MCF 10A (cell line): ENCODE data around the gene SLC30A4. TPM values are rescaled to one million over a fixed set of nuclear protein-coding genes. Genes with fewer than 3 reads are reported as not detected.
"Not testable (repeated sequence)": the region's sequence is repeated elsewhere in the genome, so short reads cannot be mapped to it uniquely, and the experiment has no call there.

ENCODE experiments used
- BruUV-seq: library from RNA; stranded (reverse); fragments of 400-500 nt; replicated peaks from 2 replicates; lab custom pipeline; 2021; lab: Mats Ljungman, UMichigan
- CTCF ChIA-PET: fragments of 300-600 bp; sonication (Branson Sonifier 250); formaldehyde crosslinking; extraction: SDS; loops from one replicate; lab custom pipeline; 2021; ENCODE audit warnings: antibody characterized with exemption, inconsistent platforms; lab: Yijun Ruan, JAX
- POLR2A ChIA-PET: fragments of 300-600, 350-650 bp; sonication (Branson Sonifier 250); formaldehyde crosslinking; extraction: SDS; loops from one replicate; lab custom pipeline; 2020; ENCODE audit warnings: antibody characterized with exemption, inconsistent platforms; lab: Yijun Ruan, JAX
- DNase-seq: peaks from one replicate; pipeline ENCODE4 v3.0.0-alpha.2; 2018; ENCODE audit not compliant: unreplicated experiment
- H3K27ac Mint-ChIP-seq: one replicate; pipeline ENCODE4 v1.8.0; 2022; ENCODE audit warnings: mild to moderate bottlenecking, low read depth, mixed read lengths; ENCODE audit not compliant: unreplicated experiment
- H3K27me3 Mint-ChIP-seq: one replicate; pipeline ENCODE4 v1.8.0; 2022; ENCODE audit warnings: mixed read lengths; ENCODE audit not compliant: insufficient read depth, unreplicated experiment
- H3K36me3 Mint-ChIP-seq: one replicate; pipeline ENCODE4 v1.8.0; 2022; ENCODE audit warnings: mild to moderate bottlenecking, moderate library complexity, mixed read lengths; ENCODE audit not compliant: insufficient read depth, unreplicated experiment
- H3K4me1 Mint-ChIP-seq: one replicate; pipeline ENCODE4 v1.8.0; 2022; ENCODE audit warnings: mixed read lengths; ENCODE audit not compliant: insufficient read depth, unreplicated experiment
- H3K4me3 Mint-ChIP-seq: one replicate; pipeline ENCODE4 v1.8.0; 2022; ENCODE audit warnings: mild to moderate bottlenecking, moderate library complexity, mixed read lengths; ENCODE audit not compliant: unreplicated experiment
- H3K9me3 Mint-ChIP-seq: one replicate; pipeline ENCODE4 v1.8.0; 2022; ENCODE audit warnings: mixed read lengths; ENCODE audit not compliant: unreplicated experiment
- intact Hi-C: fragments of 100-400 bp; cut with micrococcal nuclease; formaldehyde crosslinking; loops from 2 replicates; pipeline ENCODE4 v1.14.1; 2022
- total RNA-seq: library from RNA; stranded (reverse); gene quantifications from 2 replicates; pipeline ENCODE4 v1.2.3, GENCODE V29; 2022
- TF ChIP-seq, protein P1 (sequence below): fragments of 200-600 bp; IDR thresholded peaks from one replicate; pipeline ENCODE4 v1.8.0; 2022; ENCODE audit warnings: antibody characterized with exemption, mild to moderate bottlenecking; ENCODE audit not compliant: unreplicated experiment

The SLC30A4 gene
- total RNA-seq, 1 experiment from 2014 or later = 3.4 TPM

DNA sequence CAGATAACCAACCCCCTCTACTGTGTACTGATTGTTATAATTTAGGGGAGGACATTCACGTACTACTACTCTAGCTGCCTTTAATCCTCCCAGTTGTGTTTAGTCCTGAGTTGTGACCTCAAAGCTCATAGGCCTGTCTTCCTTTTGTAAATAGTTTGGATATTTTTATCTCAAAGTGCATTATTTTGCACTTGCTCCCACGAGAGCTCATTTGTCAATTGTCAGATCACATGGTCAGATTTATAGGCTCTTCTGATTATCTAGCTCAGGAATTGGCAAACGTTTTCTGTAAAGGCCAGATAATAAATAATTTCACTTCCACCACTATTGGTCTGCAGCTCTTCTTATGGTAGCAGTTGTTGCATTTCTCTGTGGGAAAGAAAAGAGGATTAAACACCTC, 14.4 kb upstream of the SLC30A4 start:
- H3K9me3 Mint-ChIP-seq = no peaks in the 10 kb centered on the region
- TF ChIP-seq, protein P1, sequence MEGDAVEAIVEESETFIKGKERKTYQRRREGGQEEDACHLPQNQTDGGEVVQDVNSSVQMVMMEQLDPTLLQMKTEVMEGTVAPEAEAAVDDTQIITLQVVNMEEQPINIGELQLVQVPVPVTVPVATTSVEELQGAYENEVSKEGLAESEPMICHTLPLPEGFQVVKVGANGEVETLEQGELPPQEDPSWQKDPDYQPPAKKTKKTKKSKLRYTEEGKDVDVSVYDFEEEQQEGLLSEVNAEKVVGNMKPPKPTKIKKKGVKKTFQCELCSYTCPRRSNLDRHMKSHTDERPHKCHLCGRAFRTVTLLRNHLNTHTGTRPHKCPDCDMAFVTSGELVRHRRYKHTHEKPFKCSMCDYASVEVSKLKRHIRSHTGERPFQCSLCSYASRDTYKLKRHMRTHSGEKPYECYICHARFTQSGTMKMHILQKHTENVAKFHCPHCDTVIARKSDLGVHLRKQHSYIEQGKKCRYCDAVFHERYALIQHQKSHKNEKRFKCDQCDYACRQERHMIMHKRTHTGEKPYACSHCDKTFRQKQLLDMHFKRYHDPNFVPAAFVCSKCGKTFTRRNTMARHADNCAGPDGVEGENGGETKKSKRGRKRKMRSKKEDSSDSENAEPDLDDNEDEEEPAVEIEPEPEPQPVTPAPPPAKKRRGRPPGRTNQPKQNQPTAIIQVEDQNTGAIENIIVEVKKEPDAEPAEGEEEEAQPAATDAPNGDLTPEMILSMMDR = no peak
- ChIA-PET CTCF (interaction anchor here (0.7 kb wide), 1 partner anchor 13 kb away, joined by 4 read pairs; no protein-coding TSS in a partner anchor), POLR2A (interaction anchor here (0.7 kb wide), 2 partner anchors 51 to 99 kb away, joined by 3 read pairs; no protein-coding TSS in a partner anchor)
- H3K27ac Mint-ChIP-seq = no peak overlapping the region
- no peak overlapping the region for H3K4me3 Mint-ChIP-seq
- no peaks in the 10 kb centered on the region for H3K27me3 Mint-ChIP-seq
- no TSS peak for BruUV-seq
- no peaks in the 10 kb centered on the region for H3K4me1 Mint-ChIP-seq
- intact Hi-C loops = no loop called here
- H3K36me3 Mint-ChIP-seq = no peaks in the 10 kb centered on the region
- DNase-seq = no peak

DNA sequence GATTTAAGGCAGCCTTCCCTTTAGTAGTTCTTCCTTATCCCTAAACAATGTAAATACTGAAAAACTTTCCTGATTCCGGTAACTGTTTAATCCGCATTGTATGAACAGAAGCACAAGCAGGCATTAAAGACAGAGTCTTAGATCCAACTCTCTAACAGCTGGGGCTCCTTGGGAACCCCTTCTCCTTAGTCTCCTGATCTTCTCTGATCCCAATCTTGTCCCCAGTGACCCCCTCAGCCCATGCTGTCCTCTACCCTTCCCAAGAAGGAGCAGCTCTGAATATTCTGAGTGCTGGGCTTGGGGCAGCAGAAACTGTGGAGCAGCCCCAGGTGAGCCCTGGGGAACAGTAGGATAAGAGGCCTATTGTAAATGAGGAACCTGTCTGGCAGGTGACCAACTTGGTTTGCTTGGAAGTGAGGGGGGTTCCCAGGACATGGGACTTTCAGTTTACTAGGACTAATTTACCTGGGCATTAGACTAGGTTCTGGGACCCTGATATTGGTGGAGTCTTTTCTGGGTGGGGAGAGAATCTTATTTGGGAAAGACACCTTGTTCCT, 13.0 kb upstream of the SLC30A4 start:
- Mint-ChIP-seq H3K36me3 (no peaks in the 10 kb centered on the region), H3K27me3 (no peaks in the 10 kb centered on the region), H3K27ac (no peak overlapping the region), H3K9me3 (no peaks in the 10 kb centered on the region), H3K4me1 (no peaks in the 10 kb centered on the region), H3K4me3 (no peak overlapping the region)
- ChIA-PET CTCF (interaction anchor here (0.9 kb wide), 1 partner anchor 11 kb away, joined by 3 read pairs; no protein-coding TSS in a partner anchor), POLR2A (no interaction called here)
- DNase-seq = no peak
- intact Hi-C loops = no loop called here
- TF ChIP-seq, protein P1 = no peak
- no TSS peak for BruUV-seq

DNA sequence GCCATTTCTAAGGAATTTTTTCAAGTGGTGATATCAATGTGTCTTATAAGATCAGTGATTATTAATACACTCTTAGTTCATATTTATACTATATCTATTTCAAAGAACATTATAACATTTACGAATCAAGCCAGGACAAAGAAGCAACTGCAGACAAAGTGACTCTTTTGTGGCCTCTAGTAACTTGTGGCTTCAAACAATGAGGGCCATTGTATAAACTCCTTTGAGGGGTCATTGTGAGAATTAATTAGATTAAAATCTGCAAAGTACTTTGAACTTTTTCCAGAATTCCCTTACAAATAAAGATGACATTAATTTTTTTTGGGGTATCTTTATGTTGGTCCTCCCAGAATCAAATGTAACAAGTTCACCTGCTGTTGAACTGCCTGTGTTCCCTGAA, 12.3 kb upstream of the SLC30A4 start:
- ChIA-PET CTCF (interaction anchor here (0.9 kb wide), 1 partner anchor 10 kb away, joined by 3 read pairs; no protein-coding TSS in a partner anchor), POLR2A (interaction anchor here (1.2 kb wide), 1 partner anchor 52 kb away, joined by 6 read pairs; the partner anchor contains the start of gene BLOC1S6)
- intact Hi-C loops = no loop called here
- Mint-ChIP-seq H3K27me3 (no peaks in the 10 kb centered on the region), H3K27ac (no peak overlapping the region), H3K36me3 (no peaks in the 10 kb centered on the region), H3K9me3 (no peaks in the 10 kb centered on the region), H3K4me3 (no peak overlapping the region), H3K4me1 (no peaks in the 10 kb centered on the region)
- TF ChIP-seq, protein P1 = no peak
- DNase-seq = no peak
- no TSS peak for BruUV-seq

DNA sequence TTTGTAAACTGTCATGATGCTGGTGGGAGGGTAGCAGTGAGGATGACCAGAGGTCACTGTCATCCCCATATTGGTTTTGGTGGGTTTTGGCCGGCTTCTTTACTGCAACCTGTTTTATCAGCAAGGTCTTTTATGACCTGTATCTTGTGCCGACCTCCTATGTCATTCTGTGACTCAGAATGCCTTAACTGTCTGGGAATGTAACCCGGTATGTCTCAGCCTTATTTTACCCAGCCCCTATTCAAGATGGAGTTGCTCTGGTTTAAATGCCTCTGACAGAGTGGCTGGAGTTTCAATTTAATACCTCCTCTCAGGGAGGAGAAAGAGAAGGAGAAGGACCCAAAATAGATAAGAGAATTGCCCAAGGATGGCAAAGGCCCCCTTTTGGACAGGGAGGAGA, 10.3 kb upstream of the SLC30A4 start:
- H3K4me1 Mint-ChIP-seq, H3K4me3 Mint-ChIP-seq, POLR2A ChIA-PET, H3K36me3 Mint-ChIP-seq, H3K27ac Mint-ChIP-seq, DNase-seq, intact Hi-C loops, H3K9me3 Mint-ChIP-seq, BruUV-seq, H3K27me3 Mint-ChIP-seq: not testable (repeated sequence)
- CTCF ChIA-PET = interaction anchor here (0.7 to 1.4 kb wide), 2 partner anchors 32 to 81 kb away, joined by 3 to 5 read pairs; no protein-coding TSS in a partner anchor
